Medulla oblongata (tissue), 1 donor: ENCODE data around the gene ZNF318.
"Not testable (repeated sequence)": the region's sequence is repeated elsewhere in the genome, so short reads cannot be mapped to it uniquely, and the experiment has no call there.

Experiments used
- DNase-seq: peaks from one replicate; pipeline ENCODE4 v3.0.0-alpha.2; 2015; ENCODE audit errors: extremely low spot score

Gene ZNF318

DNA sequence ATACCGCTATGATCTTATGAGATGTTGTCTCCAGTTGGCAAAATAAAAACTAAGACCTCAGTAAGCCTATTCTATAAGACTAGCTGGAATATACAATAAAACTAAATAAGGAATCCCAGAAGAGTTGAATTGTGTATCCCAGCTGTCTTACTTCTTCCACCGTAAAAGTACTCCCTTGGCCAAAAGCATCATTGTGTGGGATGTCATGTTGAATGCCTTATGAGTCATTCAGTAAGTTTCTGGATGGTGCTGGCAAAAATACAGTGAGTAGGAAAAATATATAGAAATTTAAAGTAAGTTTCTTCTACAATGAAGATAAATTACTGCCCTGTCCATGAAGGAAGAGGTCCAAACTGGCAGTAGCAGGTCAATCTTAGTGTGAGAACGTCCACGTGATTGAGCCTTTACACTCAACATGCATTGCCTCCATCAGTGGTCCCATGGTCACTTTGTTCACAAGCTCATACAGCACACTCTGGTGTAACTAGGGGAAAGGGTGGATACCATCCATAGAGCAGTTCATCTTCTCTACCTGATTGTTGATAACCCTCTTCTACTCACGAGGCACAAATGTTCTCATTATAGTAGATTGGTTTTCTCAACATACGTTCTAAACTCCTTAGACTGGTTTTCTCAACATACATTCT, 13.7 kb upstream of the ZNF318 start:
- no peak for DNase-seq

DNA sequence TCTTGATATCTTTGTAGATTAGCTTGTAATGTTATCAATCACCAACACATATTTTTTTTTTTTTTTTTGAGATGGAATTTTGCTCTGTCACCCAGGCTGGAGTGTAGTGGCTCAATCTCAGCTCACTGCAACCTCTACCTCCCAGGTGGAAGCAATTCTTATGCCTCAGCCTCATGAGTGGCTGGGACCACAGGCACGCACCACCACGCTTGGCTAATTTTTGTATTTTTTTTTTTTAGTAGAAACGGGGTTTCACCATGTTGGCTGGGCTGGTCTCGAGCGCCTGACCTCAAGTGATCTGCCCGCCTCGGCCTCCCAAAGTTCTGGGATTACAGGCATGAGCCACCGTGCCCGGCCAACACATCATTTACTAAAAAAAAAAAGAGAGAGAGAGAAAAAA, 11.4 kb upstream of the ZNF318 start:
- not testable (repeated sequence) for DNase-seq

DNA sequence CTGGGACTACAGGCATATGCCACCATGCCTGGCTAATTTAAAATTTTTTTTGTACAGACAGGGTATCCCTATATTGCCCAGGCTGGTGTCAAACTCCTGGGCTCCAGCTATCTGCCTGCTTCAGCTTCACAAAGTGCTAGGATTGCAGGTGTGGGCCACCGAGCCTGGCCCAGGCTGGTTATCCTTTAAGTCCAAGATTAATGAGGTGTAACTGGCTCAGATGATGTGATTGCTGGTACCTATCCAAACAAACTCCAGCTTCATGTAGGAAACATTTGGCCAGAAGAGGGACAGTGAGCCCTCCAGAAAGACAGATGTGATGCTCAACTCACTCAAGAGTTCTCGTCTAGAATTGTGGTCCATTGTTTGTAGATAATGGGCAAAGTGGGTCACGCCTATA, 9.2 kb upstream of the ZNF318 start:
- no peak for DNase-seq

DNA sequence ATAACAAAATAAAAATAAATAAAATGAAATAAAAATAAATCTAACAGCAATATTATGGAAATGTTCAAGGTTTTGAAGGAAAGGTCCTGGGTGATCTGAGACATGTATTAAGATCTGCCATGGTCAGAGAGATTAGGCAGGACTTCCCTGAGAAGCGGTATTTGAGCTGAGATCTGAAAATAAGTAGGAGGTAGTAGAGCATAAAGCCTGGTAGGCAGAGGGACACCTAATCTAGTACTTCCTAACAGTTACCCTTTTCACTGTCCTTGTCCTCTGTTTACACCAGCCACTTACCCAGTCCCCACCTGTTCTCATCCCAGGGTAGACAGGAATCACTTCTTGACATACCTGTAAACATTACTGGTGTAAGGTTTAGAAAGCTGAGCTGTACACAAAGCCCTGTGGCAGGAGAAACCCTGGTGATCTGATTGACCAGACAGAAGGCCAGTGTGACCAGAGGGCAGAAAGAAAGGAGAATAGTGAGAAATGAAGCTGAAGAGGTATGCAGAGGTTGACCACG, 8.3 kb upstream of the ZNF318 start:
- no peak for DNase-seq

DNA sequence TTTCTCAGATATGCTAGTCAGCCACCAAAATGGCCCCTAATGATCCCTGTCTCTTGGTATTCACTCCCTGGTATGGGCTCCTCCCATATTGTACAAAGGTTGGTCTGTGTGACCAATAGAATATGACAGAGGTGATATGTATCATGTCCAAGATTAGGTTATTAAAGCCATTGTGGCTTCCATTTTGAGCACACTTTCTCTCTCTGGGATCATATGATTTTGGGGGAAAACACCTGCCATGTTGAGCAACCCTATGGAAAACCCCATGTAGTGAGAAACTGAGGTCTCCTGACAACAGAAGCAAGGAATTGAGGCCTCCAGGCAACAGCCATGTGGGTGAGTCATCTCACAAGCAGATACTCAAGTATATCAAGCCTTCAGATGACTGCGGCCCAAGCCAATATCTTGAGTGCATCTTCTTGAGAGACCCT, 7.1 kb upstream of the ZNF318 start:
- DNase-seq, result no peak

DNA sequence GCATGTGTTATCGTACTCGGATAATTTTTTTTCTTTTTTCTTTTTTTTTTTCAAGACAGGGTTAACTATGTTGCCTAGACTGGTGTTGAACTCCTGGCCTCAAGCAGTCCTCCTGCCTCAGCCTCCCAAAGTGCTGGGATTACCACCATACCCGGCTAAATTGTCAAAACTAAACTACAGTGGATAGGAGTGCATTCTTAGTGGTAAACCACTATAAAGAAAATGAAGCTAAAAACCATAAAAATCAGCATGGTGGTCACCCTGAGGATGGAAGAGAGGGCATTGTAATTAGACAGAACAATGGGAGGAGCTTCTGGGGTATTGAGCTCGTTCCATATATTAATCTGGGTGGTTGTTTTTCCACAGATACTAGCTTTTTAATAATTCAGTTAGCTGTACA, 6.2 kb upstream of the ZNF318 start:
- no peak for DNase-seq

DNA sequence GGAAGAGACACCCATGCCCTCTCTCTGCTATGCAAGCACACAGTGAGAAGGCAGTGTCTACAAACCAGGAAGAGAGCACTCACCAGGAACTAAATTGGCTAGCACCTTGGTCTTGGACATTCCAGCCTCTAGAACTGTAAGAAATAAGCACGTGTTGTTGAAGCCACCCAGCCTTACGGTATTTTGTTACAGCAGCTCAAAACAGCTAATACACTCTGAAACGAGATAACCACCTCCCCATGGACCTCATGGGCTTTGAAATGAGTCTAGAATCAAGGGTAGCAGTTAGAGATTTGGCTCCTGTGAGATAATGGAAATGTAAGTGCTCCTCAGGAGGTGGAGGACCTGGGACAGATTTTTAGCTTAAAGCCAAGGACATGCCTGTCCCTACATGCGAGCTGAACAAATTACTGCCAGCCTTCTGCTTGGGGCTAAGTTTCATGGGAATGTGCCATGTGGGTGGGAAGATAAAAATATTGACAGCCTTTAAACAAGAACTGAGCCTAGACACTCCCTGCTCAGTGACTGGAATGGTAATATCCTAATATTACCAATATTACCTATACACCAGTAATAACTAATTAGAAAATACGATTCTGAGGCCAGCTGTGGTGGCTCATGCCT, 3.9 kb upstream of the ZNF318 start:
- no peak for DNase-seq

DNA sequence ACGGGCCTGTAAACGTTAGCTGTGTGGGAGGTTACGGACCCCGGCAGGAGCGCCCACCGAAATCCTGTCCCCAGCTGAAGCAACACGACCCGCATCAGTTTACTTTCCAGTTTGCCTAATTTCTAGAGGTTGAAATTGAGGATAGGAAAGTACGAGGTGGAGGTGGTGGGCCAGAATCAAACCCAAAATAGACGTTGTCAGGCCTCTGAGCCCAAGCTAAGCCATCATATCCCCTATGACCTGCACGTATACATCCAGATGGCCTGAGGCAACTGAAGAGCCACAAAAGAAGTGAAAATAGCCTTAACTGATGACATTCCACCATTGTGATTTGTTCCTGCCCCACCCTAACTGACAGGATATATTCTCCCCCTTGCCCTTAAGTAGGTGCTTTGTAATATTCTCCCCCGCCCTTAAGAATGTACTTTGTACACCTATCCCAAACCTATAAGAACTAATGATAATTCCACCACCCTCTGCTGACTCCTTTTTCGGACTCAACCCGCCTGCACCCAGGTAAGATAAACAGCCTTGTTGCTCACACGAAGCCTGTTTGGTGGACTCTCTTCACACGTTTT, 645 bp upstream of the ZNF318 start:
- peak; percentile 3 for DNase-seq

DNA sequence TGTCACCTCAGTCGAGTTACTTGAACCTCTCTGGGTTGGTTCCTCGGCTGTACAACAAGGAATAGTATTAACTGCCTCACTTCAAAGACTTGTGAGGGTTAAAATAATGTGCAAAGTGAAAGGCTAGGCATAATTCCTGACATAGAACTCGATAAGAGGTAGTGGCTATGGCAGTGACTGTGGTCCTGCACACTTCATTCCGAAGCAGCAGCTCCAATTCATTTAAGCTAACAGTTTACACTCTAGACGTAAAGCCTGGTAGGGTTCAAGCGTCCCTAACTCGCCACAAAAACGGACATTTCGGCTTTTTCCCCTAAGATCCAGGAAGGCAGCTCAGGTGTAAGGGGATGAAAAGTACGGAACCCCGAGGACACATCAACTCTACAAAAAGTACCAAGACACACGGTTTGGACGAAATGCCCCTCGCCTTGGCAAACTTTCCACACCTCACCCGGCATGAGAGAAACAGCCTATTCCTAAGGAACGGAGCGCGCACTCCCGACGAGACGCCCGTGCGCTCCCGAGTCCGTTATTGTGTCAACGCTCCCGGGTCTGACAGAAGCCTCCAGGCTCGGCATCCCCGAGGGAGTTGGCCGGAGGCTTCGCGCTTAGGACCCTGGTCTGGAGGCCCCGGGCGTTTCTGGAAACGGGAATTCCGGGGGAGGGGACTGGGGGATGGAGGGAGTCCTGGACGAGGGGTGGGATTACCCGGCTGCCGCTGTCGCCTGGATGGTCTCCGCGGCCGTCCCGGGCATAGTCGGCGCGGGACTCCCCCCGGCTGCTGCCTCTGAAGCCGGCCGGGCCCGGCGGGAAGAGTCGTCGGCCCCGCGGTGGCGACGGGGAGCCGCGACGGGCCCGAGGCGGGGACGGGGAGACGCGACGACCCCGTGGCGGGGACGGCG, 937 bp downstream of the ZNF318 start:
- DNase-seq, result peak; percentile 45

DNA sequence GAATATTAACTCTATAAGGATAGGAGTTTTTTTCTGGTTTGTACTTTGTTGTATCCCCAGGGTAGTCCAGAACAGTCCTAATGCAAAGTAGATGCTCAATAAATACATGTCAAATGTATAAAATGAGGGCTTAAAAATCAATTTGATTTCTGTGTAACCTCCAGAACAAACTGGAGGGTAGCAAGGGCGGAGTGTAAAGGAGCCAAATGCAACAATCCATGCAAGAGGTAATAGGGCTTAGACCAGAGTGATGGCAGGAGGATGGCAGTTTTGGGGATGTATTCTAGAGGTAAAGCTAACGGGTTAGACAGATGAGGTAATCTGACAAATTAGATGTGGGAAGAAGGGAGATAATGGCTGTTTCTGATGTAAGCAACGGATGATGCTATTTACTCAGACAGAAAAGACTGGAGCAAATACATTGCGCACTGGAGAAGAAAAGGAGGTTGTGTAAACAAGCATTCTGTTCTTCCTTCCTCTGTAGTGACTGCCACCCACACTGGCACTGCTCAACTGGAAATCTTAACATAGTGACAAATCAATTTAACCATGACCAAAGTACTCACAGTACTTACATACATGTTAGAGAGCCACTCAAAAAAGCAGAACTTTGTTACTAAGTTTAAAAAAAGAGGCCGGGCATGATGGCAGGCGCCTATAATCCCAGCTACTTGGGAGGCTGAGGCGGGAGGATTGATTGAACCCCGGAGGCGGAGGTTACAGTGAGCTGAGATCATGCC, 2.0 kb downstream of the ZNF318 start:
- no peak for DNase-seq

DNA sequence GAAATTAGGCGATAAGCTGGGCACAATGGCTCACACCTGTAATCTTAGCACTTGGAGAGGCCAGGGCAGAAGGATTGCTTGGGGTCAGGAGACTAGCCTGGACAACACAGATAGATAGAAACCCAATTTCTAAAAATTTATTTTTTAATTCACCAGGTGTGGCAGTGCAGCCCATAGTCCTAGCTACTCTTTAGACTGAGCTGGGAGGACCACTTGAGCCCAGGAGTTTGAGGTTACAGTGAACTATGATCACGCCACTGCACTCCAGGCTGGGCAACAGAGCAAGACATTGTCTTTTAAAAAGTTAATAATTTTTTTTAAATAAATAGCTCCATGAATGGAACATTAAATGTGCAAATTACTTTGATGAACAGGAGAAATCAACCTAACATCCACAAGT, 8.2 kb downstream of the ZNF318 start:
- DNase-seq, result no peak

DNA sequence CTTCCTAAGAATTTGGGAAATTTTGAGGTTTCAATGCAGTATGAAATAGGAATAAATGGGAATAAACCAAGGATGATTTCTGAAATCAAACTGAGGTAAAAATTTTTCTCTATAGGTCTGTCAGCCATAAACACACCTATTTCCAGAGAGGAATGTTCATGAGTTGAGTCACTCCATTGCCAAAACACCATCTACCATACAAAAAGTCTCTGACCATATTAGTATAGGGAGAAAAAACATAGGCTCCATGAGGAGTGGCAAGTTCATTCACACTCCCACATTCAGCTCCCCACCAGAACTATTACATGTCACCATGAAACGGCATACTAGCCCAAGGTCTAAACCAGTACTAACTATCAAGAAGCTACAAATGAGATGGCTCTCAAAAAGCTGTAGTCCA, 9.6 kb downstream of the ZNF318 start:
- DNase-seq, result no peak

DNA sequence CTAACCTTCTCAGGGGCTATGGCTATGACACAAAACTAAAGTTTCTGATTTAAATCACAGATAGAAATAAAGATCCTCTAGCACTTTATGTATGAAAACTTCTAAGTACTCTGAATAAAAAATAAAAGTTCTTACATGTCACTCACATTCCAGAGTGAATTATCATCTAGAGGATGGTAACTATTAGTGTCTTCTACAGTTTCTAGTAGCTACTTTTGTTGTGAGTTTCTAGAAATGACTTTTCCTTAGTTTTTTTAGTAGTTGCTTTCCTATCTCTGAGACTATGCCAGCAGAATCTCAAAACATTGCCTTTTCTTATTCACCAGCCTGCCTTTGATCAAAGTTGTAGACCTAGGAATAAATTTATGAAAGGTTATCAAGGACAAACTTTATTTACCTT, 10.1 kb downstream of the ZNF318 start:
- DNase-seq, result no peak

DNA sequence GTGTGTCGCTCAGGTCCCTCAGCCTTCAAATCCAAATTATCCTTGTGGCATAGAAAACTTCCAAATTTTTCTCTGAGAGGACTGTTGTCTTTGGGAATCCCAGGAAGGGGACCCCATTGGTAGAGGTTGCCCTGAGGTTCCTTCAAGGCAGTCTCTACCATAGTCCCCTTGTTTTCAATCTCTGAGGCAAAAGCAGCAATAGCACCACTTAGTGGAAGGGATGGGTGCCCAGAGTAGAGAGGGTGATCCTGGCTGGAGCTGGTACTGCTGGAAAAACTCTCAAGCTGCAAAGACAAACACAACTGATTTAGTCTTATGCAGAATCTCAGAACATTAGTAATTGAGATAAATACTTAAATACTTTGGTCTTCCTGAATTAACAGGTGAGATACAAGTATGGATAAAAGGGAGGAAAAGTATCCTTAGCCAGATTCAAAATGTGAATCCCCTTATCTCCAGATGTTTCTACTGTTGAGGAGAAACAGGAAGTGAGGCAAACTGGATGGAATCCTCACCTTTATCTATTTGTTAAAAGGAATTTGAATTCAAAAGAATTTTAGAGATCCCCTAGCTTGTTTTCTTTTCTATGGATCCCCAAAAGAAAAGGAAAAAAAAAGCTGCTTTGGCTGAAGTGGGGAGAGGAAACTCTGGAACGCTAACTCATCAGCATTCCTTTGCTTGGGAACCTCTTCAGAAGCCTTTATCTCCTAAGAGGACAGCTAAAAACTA, 13.4 kb downstream of the ZNF318 start:
- DNase-seq, result peak; percentile 45

DNA sequence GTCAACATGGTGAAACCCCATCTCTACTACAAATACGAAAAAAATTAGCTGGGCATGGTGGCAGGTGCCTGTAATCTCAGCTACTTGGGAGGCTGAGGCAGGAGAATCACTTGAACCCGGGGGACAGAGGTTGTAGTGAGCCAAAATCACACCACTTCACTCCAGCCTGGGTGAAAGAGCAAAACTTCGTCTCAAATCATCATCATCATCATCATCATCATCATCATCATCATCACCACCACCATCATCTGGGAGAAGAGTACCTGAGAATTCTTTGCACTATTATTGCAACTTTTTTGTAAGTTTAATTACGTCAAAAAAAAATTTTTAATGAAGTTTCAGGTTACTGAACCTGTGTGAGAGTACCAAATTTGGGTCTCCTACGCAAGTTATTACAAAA, 17.5 kb downstream of the ZNF318 start:
- not testable (repeated sequence) for DNase-seq

DNA sequence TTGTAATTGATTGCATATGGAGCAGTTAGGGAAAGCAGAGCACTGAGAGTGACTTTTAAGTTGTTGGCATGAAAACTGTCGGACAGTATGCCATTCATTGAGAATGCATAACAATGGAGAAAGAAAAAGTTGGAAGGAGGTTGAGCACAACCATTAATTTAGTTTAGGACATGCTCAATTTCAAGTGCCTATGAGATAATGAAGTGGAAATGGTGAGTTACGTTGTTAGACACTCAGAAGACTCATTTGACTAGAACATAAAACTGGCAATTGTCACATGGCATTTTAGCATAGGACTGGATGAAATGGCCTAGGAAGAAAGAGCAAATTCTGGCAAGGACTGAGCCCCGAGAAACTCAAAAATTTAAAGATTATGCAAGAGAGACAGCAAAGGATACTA, 22.0 kb downstream of the ZNF318 start:
- DNase-seq, result no peak

DNA sequence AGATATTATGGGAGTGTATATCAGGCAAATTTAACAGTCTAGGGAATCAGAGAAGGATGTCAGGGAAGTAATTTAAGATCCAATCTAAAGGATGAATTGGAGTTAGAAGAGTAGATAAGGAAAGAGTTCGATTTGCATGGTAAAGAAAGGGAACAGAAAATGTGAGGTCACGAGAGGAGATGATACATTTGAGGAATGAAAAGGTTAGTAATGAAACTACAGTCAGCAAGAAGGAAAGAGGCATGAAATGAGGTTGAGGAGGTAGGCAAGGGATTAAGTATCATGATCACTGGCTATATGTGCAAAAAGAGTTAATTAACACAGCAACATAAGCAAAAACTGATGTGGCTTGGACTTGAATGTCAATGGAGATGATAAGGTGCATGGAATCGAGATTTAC, 22.4 kb downstream of the ZNF318 start:
- DNase-seq, result no peak

DNA sequence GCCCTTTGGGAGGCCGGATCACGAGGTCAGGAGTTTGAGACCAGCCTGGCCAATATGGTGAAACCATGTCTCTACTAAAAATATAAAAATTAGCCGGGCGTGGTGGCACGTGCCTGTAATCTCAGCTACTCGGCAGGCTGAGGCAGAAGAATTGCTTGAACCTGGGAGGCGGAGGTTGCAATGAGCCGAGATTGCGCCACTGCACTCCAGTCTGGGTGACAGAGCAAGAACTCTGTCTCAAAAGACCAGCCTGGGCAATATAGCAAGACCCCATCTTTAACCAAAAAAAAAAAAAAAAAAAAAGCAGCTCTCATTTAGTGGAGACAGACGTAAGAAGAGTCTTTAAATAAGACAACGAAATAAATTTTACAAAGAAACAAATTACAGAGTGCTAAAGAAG, 23.2 kb downstream of the ZNF318 start:
- not testable (repeated sequence) for DNase-seq

DNA sequence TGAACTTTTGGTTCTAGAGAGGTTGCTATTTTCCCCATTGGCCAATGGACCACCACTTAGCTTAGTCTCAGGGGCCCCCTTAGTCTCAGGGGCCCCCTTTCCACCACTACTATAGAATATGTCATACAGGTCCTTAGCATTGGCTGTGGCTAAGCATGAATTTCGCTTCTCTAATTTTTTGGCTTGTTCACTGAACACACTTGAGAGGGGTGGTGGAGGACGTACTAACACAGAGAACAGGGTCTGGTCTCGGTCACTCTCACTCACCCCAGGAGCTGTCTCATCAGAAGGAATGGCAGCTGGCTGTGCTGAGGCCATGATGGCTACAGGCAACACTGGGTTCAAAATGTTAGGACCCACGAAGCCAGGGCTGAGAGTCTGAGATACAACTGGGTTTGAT, 30.3 kb downstream of the ZNF318 start:
- DNase-seq, result no peak

DNA sequence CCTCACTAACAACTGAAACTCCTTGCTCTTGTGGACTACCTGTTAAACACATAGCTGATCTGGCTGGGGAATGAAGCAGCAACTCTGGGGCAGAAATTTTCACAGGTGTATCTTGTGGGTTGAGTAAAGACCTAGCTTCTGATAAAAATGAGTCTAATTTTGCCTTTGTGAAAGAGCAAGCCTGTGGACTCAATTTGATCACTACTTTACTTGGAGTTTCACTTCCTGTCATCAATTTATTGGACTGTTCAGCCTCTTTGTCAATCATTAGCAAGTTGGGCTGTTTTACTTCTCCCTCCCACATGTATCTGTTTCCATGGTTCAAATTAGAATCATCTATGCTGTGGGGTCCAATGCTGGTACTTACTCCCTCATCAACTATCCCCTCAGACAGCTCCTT, 31.2 kb downstream of the ZNF318 start:
- no peak for DNase-seq

DNA sequence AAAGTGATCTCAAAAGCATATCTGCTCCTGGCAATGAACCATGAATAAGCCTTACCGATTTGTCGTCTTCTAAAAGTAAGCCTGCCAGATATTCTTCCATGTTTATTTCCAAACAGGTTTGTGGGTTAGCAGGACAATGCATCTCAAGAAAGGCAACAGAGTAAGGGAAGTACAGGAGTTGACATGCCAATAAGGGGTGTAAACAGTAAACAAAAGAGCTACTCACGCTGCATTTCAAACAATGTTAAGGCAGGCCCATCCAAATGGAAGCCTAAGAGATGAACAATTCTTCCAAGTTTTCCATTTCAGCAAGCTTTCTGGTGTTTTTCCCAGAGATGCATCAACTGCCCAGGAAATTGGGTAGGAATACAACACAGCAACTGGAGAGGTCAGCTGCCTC, 33.1 kb downstream of the ZNF318 start:
- peak; percentile 58 for DNase-seq
